DOHH2 (cell line): ENCODE measurements around the gene NINJ2.

Source experiments
- H3F3A ChIP-seq: fragments of 200-600 bp; sonication (generic), shearing (Covaris generic); 2 replicates; pipeline ENCODE4 v1.6.0; 2016; ENCODE audit warnings: antibody characterized with exemption, mild to moderate bottlenecking; ENCODE audit not compliant: control insufficient read depth, insufficient read depth
- H3K27ac ChIP-seq: fragments of 200-600 bp; sonication (generic); 2 replicates; pipeline ENCODE4 v1.5.1; 2014; ENCODE audit warnings: low read depth, mild to moderate bottlenecking, low read length, moderate library complexity
- H3K27me3 ChIP-seq: fragments of 200-600 bp; sonication (generic); 2 replicates; pipeline ENCODE4 v1.6.1; 2014; ENCODE audit warnings: mild to moderate bottlenecking, low read length, mixed read lengths; ENCODE audit not compliant: control insufficient read depth
- H3K36me3 ChIP-seq: fragments of 200-600 bp; sonication (generic); 2 replicates; pipeline ENCODE4 v1.6.1; 2014; ENCODE audit warnings: mild to moderate bottlenecking, low read length, moderate library complexity, mixed read lengths; ENCODE audit not compliant: control insufficient read depth
- H3K4me1 ChIP-seq: fragments of 200-600 bp; sonication (generic); 2 replicates; pipeline ENCODE4 v1.6.1; 2014; ENCODE audit warnings: mild to moderate bottlenecking, low read length, mixed read lengths; ENCODE audit not compliant: control insufficient read depth
- H3K4me2 ChIP-seq: fragments of 200-600 bp; sonication (generic); 2 replicates; pipeline ENCODE4 v1.6.0; 2014; ENCODE audit warnings: mild to moderate bottlenecking, low read length, moderate library complexity
- H3K4me3 ChIP-seq: fragments of 200-600 bp; sonication (generic); 2 replicates; pipeline ENCODE4 v1.5.1; 2014; ENCODE audit warnings: mild to moderate bottlenecking, low read length, mixed read lengths
- H3K79me2 ChIP-seq: fragments of 200-600 bp; sonication (generic); 2 replicates; pipeline ENCODE4 v1.6.1; 2014; ENCODE audit warnings: mild to moderate bottlenecking, low read length, mixed read lengths; ENCODE audit not compliant: control insufficient read depth
- H3K9me2 ChIP-seq: fragments of 200-600 bp; sonication (generic); replicated peaks from 2 replicates; pipeline ENCODE4 v1.6.1; 2014; ENCODE audit warnings: mild to moderate bottlenecking, low read length, mixed read lengths; ENCODE audit not compliant: control insufficient read depth
- H3K9me3 ChIP-seq: fragments of 200-600 bp; sonication (generic); 2 replicates; pipeline ENCODE4 v1.6.1; 2014; ENCODE audit warnings: antibody characterized with exemption, low read length, mixed read lengths; ENCODE audit not compliant: control insufficient read depth, insufficient read depth
- H4K20me1 ChIP-seq: fragments of 200-600 bp; sonication (generic); 2 replicates; pipeline ENCODE4 v1.6.0; 2014; ENCODE audit warnings: low read depth, mild to moderate bottlenecking, antibody characterized with exemption, low read length, moderate library complexity; ENCODE audit not compliant: control insufficient read depth, insufficient read depth
- CTCF ChIP-seq: fragments of 200-600 bp; sonication (generic); IDR thresholded peaks from one replicate; pipeline ENCODE4 v1.5.1; 2014; ENCODE audit warnings: antibody characterized with exemption, mild to moderate bottlenecking, low read depth, low read length; ENCODE audit not compliant: poor library complexity, severe bottlenecking
- EZH2phosphoT487 ChIP-seq: fragments of 200-600 bp; sonication (generic); IDR thresholded peaks from 2 replicates; pipeline ENCODE4 v1.6.1; 2017; ENCODE audit warnings: borderline replicate concordance, mild to moderate bottlenecking, antibody characterized with exemption, low read length, moderate library complexity, mixed read lengths

Gene NINJ2

GRCh38 chr12:570921-571794 is 92.1 kb downstream of the NINJ2 start:
- no peak overlapping the region for H3K27ac ChIP-seq
- no peak overlapping the region for H3K4me3 ChIP-seq
- no peaks in the 10 kb centered on the region for H4K20me1 ChIP-seq
- peaks cover 18% of the 10 kb centered on the region for H3K4me1 ChIP-seq
- H3K9me2 ChIP-seq: no peaks in the 10 kb centered on the region
- no peaks in the 10 kb centered on the region for H3K79me2 ChIP-seq
- H3F3A ChIP-seq: no peaks in the 10 kb centered on the region
- no peaks in the 10 kb centered on the region for H3K36me3 ChIP-seq
- TF ChIP-seq EZH2phosphoT487: no peak
- TF ChIP-seq CTCF: no peak
- no peaks in the 10 kb centered on the region for H3K9me3 ChIP-seq
- H3K27me3 ChIP-seq: no peaks in the 10 kb centered on the region
- no peak overlapping the region for H3K4me2 ChIP-seq

GRCh38 chr12:570435-570920 is 92.8 kb downstream of the NINJ2 start:
- peaks cover 11% of the 10 kb centered on the region for H3K4me1 ChIP-seq
- H3K9me3 ChIP-seq: no peaks in the 10 kb centered on the region
- no peaks in the 10 kb centered on the region for H3K79me2 ChIP-seq
- no peaks in the 10 kb centered on the region for H3K36me3 ChIP-seq
- H3F3A ChIP-seq: no peaks in the 10 kb centered on the region
- TF ChIP-seq EZH2phosphoT487: no peak
- TF ChIP-seq CTCF: no peak
- no peak overlapping the region for H3K27ac ChIP-seq
- H4K20me1 ChIP-seq: no peaks in the 10 kb centered on the region
- peak overlapping the region; percentile 73 for H3K4me3 ChIP-seq
- no peaks in the 10 kb centered on the region for H3K9me2 ChIP-seq
- peak overlapping the region; percentile 90 for H3K4me2 ChIP-seq
- H3K27me3 ChIP-seq: no peaks in the 10 kb centered on the region

- Histone ChIP-seq H3K27me3 (no peaks in the 10 kb centered on the region), H3K9me2 (no peaks in the 10 kb centered on the region), H3K36me3 (no peaks in the 10 kb centered on the region), H4K20me1 (no peaks in the 10 kb centered on the region), H3K4me1 (peaks cover 9% of the 10 kb centered on the region), H3K79me2 (no peaks in the 10 kb centered on the region), H3K4me2 (peak overlapping the region; percentile 90), H3F3A (no peaks in the 10 kb centered on the region), H3K9me3 (no peaks in the 10 kb centered on the region), H3K4me3 (peak overlapping the region; percentile 73), H3K27ac (no peak overlapping the region)
- TF ChIP-seq CTCF (peak; percentile 95), EZH2phosphoT487 (no peak)
Measured at GRCh38 chr12:569803-570434, 93.3 kb downstream of the NINJ2 start.
